Measurements from ENCODE around the gene AUP1. TPM values are rescaled to one million over a fixed set of nuclear protein-coding genes. Genes with fewer than 3 reads are reported as not detected.

The AUP1 gene
- total RNA-seq, 2 experiments from 2014 or later: 92.0 to 122 TPM

- peaks cover 19% of the 10 kb centered on the region for H3K4me1 Mint-ChIP-seq
- ATAC-seq (no peak), DNase-seq (no peak)
- H3K9me3 Mint-ChIP-seq (ENCODE audit: low read depth): no peaks in the 10 kb centered on the region
- POLR2A ChIA-PET: interaction anchor here (0.8 kb wide), 1 partner anchor 9 kb away, joined by 3 read pairs; no protein-coding TSS in a partner anchor
- no peak overlapping the region for H3K4me3 Mint-ChIP-seq
- intact Hi-C loops (cut with DNase I, micrococcal nuclease): no loop called here
- no peak overlapping the region for H3K27ac Mint-ChIP-seq
- CTCF ChIA-PET: interaction anchor here (1.0 kb wide), 1 partner anchor 52 kb away, joined by 3 read pairs; the partner anchor contains the start of gene MRPL53
- H3K36me3 Mint-ChIP-seq (ENCODE audit: low read depth): peaks cover 36% of the 10 kb centered on the region
- H3K27me3 Mint-ChIP-seq: peaks cover 11% of the 10 kb centered on the region
Observed at GRCh38 chr2:74524955-74525716, 4.4 kb downstream of the AUP1 start.

GRCh38 chr2:74524005-74524404, 5.5 kb downstream of the AUP1 start:
- no peak for DNase-seq
- intact Hi-C loops (cut with DNase I, micrococcal nuclease): no loop called here
- no peak overlapping the region for H3K27ac Mint-ChIP-seq
- peaks cover 19% of the 10 kb centered on the region for H3K4me1 Mint-ChIP-seq
- peaks cover 32% of the 10 kb centered on the region for H3K36me3 Mint-ChIP-seq (ENCODE audit: low read depth)
- H3K27me3 Mint-ChIP-seq: peaks cover 17% of the 10 kb centered on the region
- no peaks in the 10 kb centered on the region for H3K9me3 Mint-ChIP-seq (ENCODE audit: low read depth)
- ChIA-PET POLR2A (no interaction called here), CTCF (no interaction called here)
- no peak for ATAC-seq
- H3K4me3 Mint-ChIP-seq: no peak overlapping the region

- Mint-ChIP-seq H3K27me3 (peaks cover 30% of the 10 kb centered on the region), H3K9me3 (ENCODE audit: low read depth) (no peaks in the 10 kb centered on the region), H3K4me3 (no peak overlapping the region), H3K36me3 (ENCODE audit: low read depth) (peaks cover 18% of the 10 kb centered on the region), H3K27ac (no peak overlapping the region), H3K4me1 (peaks cover 10% of the 10 kb centered on the region)
- intact Hi-C loops (cut with DNase I, micrococcal nuclease): no loop called here
- CTCF ChIA-PET: no interaction called here
- ATAC-seq (no peak), DNase-seq (no peak)
- POLR2A ChIA-PET: no interaction called here
Observed at GRCh38 chr2:74522516-74522915, 7.0 kb downstream of the AUP1 start.

GRCh38 chr2:74516650-74517049, 12.9 kb downstream of the AUP1 start:
- no peak for ATAC-seq
- intact Hi-C loops (cut with DNase I, micrococcal nuclease): no loop called here
- no peak for DNase-seq
- no peaks in the 10 kb centered on the region for H3K9me3 Mint-ChIP-seq (ENCODE audit: low read depth)
- H3K27ac Mint-ChIP-seq: no peak overlapping the region
- ChIA-PET POLR2A (interaction anchor here (1.0 to 1.6 kb wide), 2 partner anchors 10 to 13 kb away, joined by 3 read pairs; partner anchors contain the start of genes AUP1 and HTRA2), CTCF (interaction anchor here (0.7 to 1.2 kb wide), 4 partner anchors 12 to 780 kb away, joined by 3 to 4 read pairs (median 3); no protein-coding TSS in a partner anchor)
- H3K4me3 Mint-ChIP-seq: no peak overlapping the region
- peaks cover 8% of the 10 kb centered on the region for H3K36me3 Mint-ChIP-seq (ENCODE audit: low read depth)
- H3K4me1 Mint-ChIP-seq: peaks cover 14% of the 10 kb centered on the region
- peaks cover 66% of the 10 kb centered on the region for H3K27me3 Mint-ChIP-seq

- Mint-ChIP-seq H3K4me1 (peaks cover 14% of the 10 kb centered on the region), H3K9me3 (ENCODE audit: low read depth) (no peaks in the 10 kb centered on the region), H3K27me3 (peaks cover 70% of the 10 kb centered on the region), H3K4me3 (peak overlapping the region; percentile 46), H3K27ac (no peak overlapping the region), H3K36me3 (ENCODE audit: low read depth) (peaks cover 8% of the 10 kb centered on the region)
- CTCF ChIA-PET: interaction anchor here (0.6 to 1.3 kb wide), 6 partner anchors 13 to 1266 kb away, joined by 3 to 4 read pairs (median 3); no protein-coding TSS in a partner anchor
- DNase-seq (peak; percentile 84), ATAC-seq (peak; percentile 85)
- POLR2A ChIA-PET: interaction anchor here (1.0 to 1.6 kb wide), 4 partner anchors 9 to 58 kb away, joined by 3 to 4 read pairs (median 3); partner anchors contain the start of genes AUP1, DQX1, HTRA2 and WBP1
- intact Hi-C loops (cut with DNase I, micrococcal nuclease): loop anchor here in 1 of 2 experiments (2.0 kb wide), 1 partner anchor 39 kb away; the partner anchor contains the start of gene DOK1
Observed at GRCh38 chr2:74515981-74516633, 13.4 kb downstream of the AUP1 start.

- intact Hi-C loops (cut with DNase I, micrococcal nuclease): loop anchor here in 1 of 2 experiments (2.0 kb wide), 1 partner anchor 39 kb away; the partner anchor contains the start of gene DOK1
- Mint-ChIP-seq H3K9me3 (ENCODE audit: low read depth) (no peaks in the 10 kb centered on the region), H3K36me3 (ENCODE audit: low read depth) (peaks cover 8% of the 10 kb centered on the region), H3K27me3 (peaks cover 69% of the 10 kb centered on the region), H3K27ac (no peak overlapping the region), H3K4me1 (peaks cover 16% of the 10 kb centered on the region), H3K4me3 (peak overlapping the region; percentile 57)
- ChIA-PET POLR2A (interaction anchor here (1.1 to 1.6 kb wide), 3 partner anchors 10 to 57 kb away, joined by 3 to 4 read pairs (median 3); partner anchors contain the start of genes AUP1, DQX1, HTRA2 and WBP1), CTCF (interaction anchor here (0.6 to 1.3 kb wide), 4 partner anchors 12 to 1265 kb away, joined by 3 read pairs; no protein-coding TSS in a partner anchor)
- DNase-seq (peak; percentile 35), ATAC-seq (no peak)
Observed at GRCh38 chr2:74515271-74515980, 14.1 kb downstream of the AUP1 start.

GRCh38 chr2:74514368-74515270, 14.9 kb downstream of the AUP1 start, which contains the start of gene TLX2:
TLX2 (plus strand) TSS chr2:74514450; CDS start chr2:74514807, 357 bp downstream.
- ATAC-seq: peak; percentile 20
- intact Hi-C loops (cut with DNase I, micrococcal nuclease): loop anchor here in 1 of 2 experiments (1.0 to 2.0 kb wide), 2 partner anchors 15 to 40 kb away; partner anchors contain the start of genes DOK1 and LBX2
- POLR2A ChIA-PET: interaction anchor here (1.3 kb wide), 1 partner anchor 56 kb away, joined by 4 read pairs; the partner anchor contains the start of gene WBP1

GRCh38 chr2:74513605-74514367, 15.7 kb downstream of the AUP1 start:
- ATAC-seq: peak; percentile 44
- H3K9me3 Mint-ChIP-seq (ENCODE audit: low read depth): no peaks in the 10 kb centered on the region
- peak overlapping the region; percentile 25 for H3K4me3 Mint-ChIP-seq
- H3K4me1 Mint-ChIP-seq: peaks cover 17% of the 10 kb centered on the region
- H3K36me3 Mint-ChIP-seq (ENCODE audit: low read depth): peaks cover 8% of the 10 kb centered on the region
- H3K27me3 Mint-ChIP-seq: peaks cover 62% of the 10 kb centered on the region
- CTCF ChIA-PET: interaction anchor here (1.0 to 1.3 kb wide), 3 partner anchors 31 to 101 kb away, joined by 3 to 5 read pairs (median 3); partner anchors contain the start of genes CCDC142 and TTC31
- intact Hi-C loops (cut with DNase I, micrococcal nuclease): loop anchor here in 1 of 2 experiments (1.0 to 2.0 kb wide), 2 partner anchors 14 to 41 kb away; partner anchors contain the start of genes DOK1 and LBX2
- peak; percentile 66 for DNase-seq
- POLR2A ChIA-PET: interaction anchor here (0.6 kb wide), 1 partner anchor 47 kb away, joined by 3 read pairs; no protein-coding TSS in a partner anchor
- H3K27ac Mint-ChIP-seq: no peak overlapping the region

More at GRCh38 chr2:74514368-74515270, 14.9 kb downstream of the AUP1 start, which contains the start of gene TLX2:
- Mint-ChIP-seq H3K36me3 (ENCODE audit: low read depth) (peaks cover 8% of the 10 kb centered on the region), H3K27me3 (peaks cover 64% of the 10 kb centered on the region), H3K27ac (no peak within 1 kb of the TSS), H3K4me1 (peaks cover 17% of the 10 kb centered on the region), H3K9me3 (ENCODE audit: low read depth) (no peaks in the 10 kb centered on the region), H3K4me3 (peak within 1 kb of the TSS; percentile 57)
- DNase-seq: peak; percentile 43
- CTCF ChIA-PET: interaction anchor here (0.9 to 1.3 kb wide), 4 partner anchors 11 to 75 kb away, joined by 3 read pairs; no protein-coding TSS in a partner anchor

Measured in activated CD4-positive, alpha-beta T cell treated with anti-CD3 and anti-CD28 coated beads for 36 hours (primary cell).